CD4-positive, alpha-beta memory T cell (primary cell): ENCODE results near the gene C6orf15. TPM values are rescaled to one million over a fixed set of nuclear protein-coding genes. Genes with fewer than 3 reads are reported as not detected.

Experiments
- CTCF ChIA-PET: fragments of 350-600 bp; sonication (Branson Sonifier 250); formaldehyde crosslinking; loops from one replicate; lab custom pipeline; 2021; ENCODE audit warnings: inconsistent platforms; ENCODE audit not compliant: partially characterized antibody; lab: Charles Lee
- POLR2A ChIA-PET: fragments of 350-600 bp; sonication (Branson Sonifier 250); formaldehyde crosslinking; loops from one replicate; lab custom pipeline; 2021; ENCODE audit not compliant: partially characterized antibody; lab: Charles Lee
- DNase-seq, 5 donors: peaks; one replicate each; pipeline versions ENCODE4 v3.0.0 to v3.0.0-alpha.2; 2020 to 2022; ENCODE audit warnings: mixed read lengths in 1 of 5
- H3K27ac ChIP-seq: one replicate; pipeline ENCODE4 v1.7.0; 2013; ENCODE audit warnings: low read depth, low read length
- H3K27me3 ChIP-seq: 2 replicates; pipeline ENCODE4 v1.7.0; 2013; ENCODE audit warnings: mild to moderate bottlenecking, low read length, moderate library complexity; ENCODE audit not compliant: insufficient read depth
- H3K36me3 ChIP-seq: 2 replicates; pipeline ENCODE4 v1.7.0; 2013; ENCODE audit warnings: mild to moderate bottlenecking, low read length, moderate library complexity; ENCODE audit not compliant: insufficient read depth
- H3K4me1 ChIP-seq: 2 replicates; pipeline ENCODE4 v1.7.0; 2013; ENCODE audit warnings: mild to moderate bottlenecking, low read length, moderate library complexity; ENCODE audit not compliant: insufficient read depth
- H3K4me3 ChIP-seq, 2 donors: one replicate each; pipeline ENCODE4 v1.7.0; 2013; ENCODE audit warnings: low read length in 2 of 2, mild to moderate bottlenecking in 1 of 2
- H3K9me3 ChIP-seq, 2 donors: one replicate each; pipeline ENCODE4 v1.7.0; 2013; ENCODE audit warnings: low read length in 2 of 2, control low read depth in 1 of 2; ENCODE audit not compliant: control insufficient read depth in 1 of 2
- H3K27ac Mint-ChIP-seq, 7 donors: one replicate each; pipeline ENCODE4 v1.8.0; 2020 to 2021; ENCODE audit warnings: mixed read lengths in 7 of 7, mild to moderate bottlenecking in 6 of 7, inconsistent platforms in 3 of 7, moderate library complexity in 3 of 7
- H3K27me3 Mint-ChIP-seq, 2 donors: one replicate each; pipeline ENCODE4 v1.8.0; 2020 to 2021; ENCODE audit warnings: mixed read lengths in 2 of 2
- H3K36me3 Mint-ChIP-seq, 2 donors: one replicate each; pipeline ENCODE4 v1.8.0; 2020 to 2021; ENCODE audit warnings: mixed read lengths in 2 of 2, inconsistent platforms in 1 of 2, mild to moderate bottlenecking in 1 of 2
- H3K4me1 Mint-ChIP-seq, 4 donors: one replicate each; pipeline ENCODE4 v1.8.0; 2020 to 2021; ENCODE audit warnings: mixed read lengths in 4 of 4, mild to moderate bottlenecking in 1 of 4
- H3K4me3 Mint-ChIP-seq, 8 donors: one replicate each; pipeline ENCODE4 v1.8.0; 2020 to 2021; ENCODE audit warnings: mixed read lengths in 8 of 8, mild to moderate bottlenecking in 7 of 8, moderate library complexity in 6 of 8, inconsistent platforms in 3 of 8
- H3K9me3 Mint-ChIP-seq, 8 donors: one replicate each; pipeline ENCODE4 v1.8.0; 2020 to 2021; ENCODE audit warnings: mixed read lengths in 8 of 8, mild to moderate bottlenecking in 5 of 8, inconsistent platforms in 3 of 8, moderate library complexity in 1 of 8
- intact Hi-C: fragments of 100-400 bp; cut with micrococcal nuclease; formaldehyde crosslinking; loops from one replicate; pipeline ENCODE4 v1.15.1; 2023
- polyA plus RNA-seq, 2 donors: library from polyadenylated mRNA; unstranded; fragments of 300-500 nt; fragmentation: Illumina TruSeq; gene quantifications; one replicate each; pipeline ENCODE4 v1.2.3, GENCODE V29; 2021
- total RNA-seq, 2 experiments: library from RNA; stranded (reverse); gene quantifications; one replicate each; pipeline ENCODE4 v1.2.3, GENCODE V29; 2021

The C6orf15 gene
- total and polyA plus RNA-seq, 4 experiments from 2014 or later, result not detected

GRCh38 chr6:31087494-31088089 lies 24.8 kb downstream of the C6orf15 start:
- Histone ChIP-seq H3K4me3 (no peak overlapping the region), H3K9me3 (no peaks in the 10 kb centered on the region), H3K4me1 (peaks cover 16% of the 10 kb centered on the region), H3K27me3 (no peaks in the 10 kb centered on the region), H3K36me3 (no peaks in the 10 kb centered on the region), H3K27ac (no peak overlapping the region)
- peaks cover 0 to 4% of the 10 kb centered on the region in 2 donors for H3K27me3 Mint-ChIP-seq
- H3K4me3 Mint-ChIP-seq, result peak overlapping the region in 1 of 8 donors; percentile 44
- intact Hi-C loops, result loop anchor here (1.0 to 10.0 kb wide), 9 partner anchors 18 to 633 kb away; partner anchors contain the start of genes IER3 and PSORS1C1
- H3K36me3 Mint-ChIP-seq, result no peaks in the 10 kb centered on the region
- CTCF ChIA-PET, result interaction anchor here (0.6 to 7.3 kb wide), 49 partner anchors 9 to 555 kb away, joined by 3 to 62 read pairs (median 5); partner anchors contain the start of genes C6orf15, CDSN, IER3 and PSORS1C1
- peak overlapping the region in 4 of 7 donors; percentile 32 to 58 (median 44) for H3K27ac Mint-ChIP-seq
- H3K9me3 Mint-ChIP-seq, result no peaks in the 10 kb centered on the region
- POLR2A ChIA-PET, result interaction anchor here (0.6 to 1.8 kb wide), 6 partner anchors 26 to 365 kb away, joined by 3 to 5 read pairs (median 4); partner anchors contain the start of genes PSORS1C1 and VARS2
- peaks cover 11 to 24% (median 18%) of the 10 kb centered on the region in 4 donors for H3K4me1 Mint-ChIP-seq
- DNase-seq, result peak; percentile 75 to 86 (median 82)

GRCh38 chr6:31086788-31087440 lies 25.5 kb downstream of the C6orf15 start:
- H3K9me3 Mint-ChIP-seq, result no peaks in the 10 kb centered on the region
- ChIA-PET CTCF (interaction anchor here (0.6 to 7.3 kb wide), 51 partner anchors 8 to 554 kb away, joined by 3 to 62 read pairs (median 5); partner anchors contain the start of genes C6orf15, CDSN, IER3 and PSORS1C1), POLR2A (interaction anchor here (0.6 to 1.8 kb wide), 7 partner anchors 9 to 364 kb away, joined by 3 to 5 read pairs (median 4); partner anchors contain the start of genes PSORS1C1 and VARS2)
- Histone ChIP-seq H3K9me3 (no peaks in the 10 kb centered on the region), H3K4me1 (peaks cover 14% of the 10 kb centered on the region), H3K27me3 (no peaks in the 10 kb centered on the region), H3K4me3 (no peak overlapping the region), H3K27ac (no peak overlapping the region), H3K36me3 (no peaks in the 10 kb centered on the region)
- intact Hi-C loops, result loop anchor here (1.0 to 10.0 kb wide), 9 partner anchors 18 to 632 kb away; partner anchors contain the start of genes IER3 and PSORS1C1
- H3K4me1 Mint-ChIP-seq, result peaks cover 8 to 20% (median 15%) of the 10 kb centered on the region in 4 donors
- H3K36me3 Mint-ChIP-seq, result no peaks in the 10 kb centered on the region
- DNase-seq, result no peak
- peaks cover 0 to 4% of the 10 kb centered on the region in 2 donors for H3K27me3 Mint-ChIP-seq
- H3K4me3 Mint-ChIP-seq, result no peak overlapping the region
- no peak overlapping the region for H3K27ac Mint-ChIP-seq

- intact Hi-C loops, result loop anchor here (10.0 kb wide), 1 partner anchor 629 kb away; no protein-coding TSS in a partner anchor
- ChIA-PET POLR2A (interaction anchor here (0.6 to 1.0 kb wide), 2 partner anchors 9 to 408 kb away, joined by 3 to 4 read pairs; no protein-coding TSS in a partner anchor), CTCF (interaction anchor here (0.8 to 7.3 kb wide), 6 partner anchors 9 to 254 kb away, joined by 3 to 62 read pairs (median 4); partner anchors contain the start of genes C6orf15 and PSORS1C1)
- Mint-ChIP-seq H3K27ac (no peak overlapping the region), H3K27me3 (peaks cover 3 to 7% of the 10 kb centered on the region in 2 donors), H3K4me3 (no peak overlapping the region), H3K36me3 (no peaks in the 10 kb centered on the region), H3K9me3 (no peaks in the 10 kb centered on the region), H3K4me1 (peaks cover 11 to 18% (median 14%) of the 10 kb centered on the region in 4 donors)
- Histone ChIP-seq H3K9me3 (no peaks in the 10 kb centered on the region), H3K4me1 (peaks cover 12% of the 10 kb centered on the region), H3K27ac (no peak overlapping the region), H3K27me3 (no peaks in the 10 kb centered on the region), H3K36me3 (no peaks in the 10 kb centered on the region), H3K4me3 (no peak overlapping the region)
- DNase-seq, result peak in 4 of 5 donors; percentile 17 to 51 (median 28)
Observed at GRCh38 chr6:31083742-31084354, 28.5 kb downstream of the C6orf15 start.

GRCh38 chr6:31081872-31082271 lies 30.5 kb downstream of the C6orf15 start:
- H3K27ac ChIP-seq, result no peak overlapping the region
- POLR2A ChIA-PET, result interaction anchor here (0.8 kb wide), 1 partner anchor 13 kb away, joined by 4 read pairs; no protein-coding TSS in a partner anchor
- H3K36me3 ChIP-seq, result no peaks in the 10 kb centered on the region
- H3K27ac Mint-ChIP-seq, result no peak overlapping the region
- H3K27me3 ChIP-seq, result no peaks in the 10 kb centered on the region
- H3K4me3 Mint-ChIP-seq, result no peak overlapping the region
- intact Hi-C loops, result loop anchor here (10.0 kb wide), 1 partner anchor 627 kb away; no protein-coding TSS in a partner anchor
- H3K9me3 Mint-ChIP-seq, result no peaks in the 10 kb centered on the region
- DNase-seq, result no peak
- no peaks in the 10 kb centered on the region for H3K36me3 Mint-ChIP-seq
- H3K9me3 ChIP-seq, result no peaks in the 10 kb centered on the region
- H3K27me3 Mint-ChIP-seq, result peaks cover 3 to 4% of the 10 kb centered on the region in 2 donors
- no peak overlapping the region for H3K4me3 ChIP-seq
- CTCF ChIA-PET, result interaction anchor here (0.8 to 7.3 kb wide), 7 partner anchors 12 to 168 kb away, joined by 3 to 62 read pairs (median 6); partner anchors contain the start of genes C6orf15 and PSORS1C1
- H3K4me1 Mint-ChIP-seq, result peaks cover 3 to 8% (median 8%) of the 10 kb centered on the region in 4 donors
- peaks cover 8% of the 10 kb centered on the region for H3K4me1 ChIP-seq

GRCh38 chr6:31079656-31080261 lies 32.6 kb downstream of the C6orf15 start:
- Histone ChIP-seq H3K27ac (no peak overlapping the region), H3K9me3 (no peaks in the 10 kb centered on the region), H3K27me3 (no peaks in the 10 kb centered on the region), H3K4me1 (peaks cover 8% of the 10 kb centered on the region), H3K36me3 (no peaks in the 10 kb centered on the region), H3K4me3 (no peak overlapping the region)
- ChIA-PET POLR2A (interaction anchor here (1.1 to 2.0 kb wide), 4 partner anchors 11 to 166 kb away, joined by 3 to 21 read pairs (median 5); partner anchors contain the start of genes PSORS1C1 and VARS2), CTCF (interaction anchor here (0.6 to 3.6 kb wide), 47 partner anchors 7 to 669 kb away, joined by 3 to 49 read pairs (median 5); partner anchors contain the start of genes C6orf15, CDSN, DDR1 and PSORS1C1)
- DNase-seq, result peak; percentile 66 to 71 (median 68)
- Mint-ChIP-seq H3K27me3 (peaks cover 3 to 4% of the 10 kb centered on the region in 2 donors), H3K4me1 (peaks cover 2 to 8% (median 6%) of the 10 kb centered on the region in 4 donors), H3K9me3 (no peaks in the 10 kb centered on the region), H3K4me3 (peak overlapping the region; percentile 41 to 77 (median 64)), H3K27ac (peak overlapping the region in 2 of 7 donors; percentile 11 to 64), H3K36me3 (no peaks in the 10 kb centered on the region)
- intact Hi-C loops, result loop anchor here (2.0 to 10.0 kb wide), 2 partner anchors 35 to 625 kb away; partner anchors contain the start of gene PSORS1C1

GRCh38 chr6:31076611-31077010 lies 35.8 kb downstream of the C6orf15 start:
- H3K27ac Mint-ChIP-seq, result no peak overlapping the region
- POLR2A ChIA-PET, result no interaction called here
- peaks cover 2 to 8% (median 6%) of the 10 kb centered on the region in 4 donors for H3K4me1 Mint-ChIP-seq

More at GRCh38 chr6:31076611-31077010, 35.8 kb downstream of the C6orf15 start:
- H3K27ac ChIP-seq, result no peak overlapping the region
- CTCF ChIA-PET, result interaction anchor here (3.5 kb wide), 1 partner anchor 11 kb away, joined by 14 read pairs; no protein-coding TSS in a partner anchor
- peaks cover 3 to 4% of the 10 kb centered on the region in 2 donors for H3K27me3 Mint-ChIP-seq
- no peaks in the 10 kb centered on the region for H3K27me3 ChIP-seq
- no peak overlapping the region for H3K4me3 Mint-ChIP-seq
- intact Hi-C loops, result no loop called here
- DNase-seq, result no peak
- H3K36me3 ChIP-seq, result no peaks in the 10 kb centered on the region
- H3K36me3 Mint-ChIP-seq, result no peaks in the 10 kb centered on the region
- peaks cover 8% of the 10 kb centered on the region for H3K4me1 ChIP-seq
- no peaks in the 10 kb centered on the region for H3K9me3 Mint-ChIP-seq
- no peak overlapping the region for H3K4me3 ChIP-seq
- H3K9me3 ChIP-seq, result no peaks in the 10 kb centered on the region
